H1 (cell line): ENCODE results near the gene PARP15. TPM values are rescaled to one million over a fixed set of nuclear protein-coding genes. Genes with fewer than 3 reads are reported as not detected.

ENCODE experiments used
- CHD1 ChIP-seq: IDR thresholded peaks from 2 replicates; pipeline ENCODE4 v1.6.1; 2012; ENCODE audit warnings: low read depth, low read length, improper control_type of control experiment
- EP300 ChIP-seq, 2 experiments: IDR thresholded peaks; 1 replicate in 1 of 2; 2 replicates in 1 of 2; pipeline ENCODE4 v1.6.1; 2011 to 2012; ENCODE audit warnings: low read depth in 2 of 2, low read length in 2 of 2, mild to moderate bottlenecking in 2 of 2, borderline replicate concordance in 1 of 2, inconsistent platforms in 1 of 2, moderate library complexity in 1 of 2
- EZH2 ChIP-seq: fragments of 200-600 bp; sonication (generic); IDR thresholded peaks from 2 replicates; pipeline ENCODE4 v1.7.1; 2012; ENCODE audit warnings: low read depth, mild to moderate bottlenecking, moderate library complexity, low read length, inconsistent platforms; ENCODE audit not compliant: severe bottlenecking
- FOSL1 ChIP-seq: IDR thresholded peaks from 2 replicates; pipeline ENCODE4 v1.6.1; 2011; ENCODE audit warnings: mild to moderate bottlenecking, low read depth, low read length, moderate library complexity; ENCODE audit not compliant: insufficient read depth
- HDAC2 ChIP-seq, 2 experiments: fragments of 300-600 bp in 1 of 2; sonication (generic) in 1 of 2; IDR thresholded peaks; 2 replicates each; pipeline ENCODE4 v1.6.1; 2011 to 2012; ENCODE audit warnings: low read depth in 2 of 2, low read length in 2 of 2, mild to moderate bottlenecking in 2 of 2, moderate library complexity in 2 of 2, borderline replicate concordance in 1 of 2, inconsistent platforms in 1 of 2
- KDM1A ChIP-seq: fragments of 200-600, 300-600 bp; sonication (generic); IDR thresholded peaks from 2 replicates; pipeline ENCODE4 v1.7.1; 2016; ENCODE audit warnings: mild to moderate bottlenecking, low read length, borderline replicate concordance
- SP4 ChIP-seq: IDR thresholded peaks from 2 replicates; pipeline ENCODE4 v1.6.1; 2012; ENCODE audit warnings: low read length, inconsistent platforms
- ZNF274 ChIP-seq: IDR thresholded peaks from 2 replicates; pipeline ENCODE4 v1.7.0; 2012; ENCODE audit warnings: low read length, borderline replicate concordance; ENCODE audit errors: extremely low read depth
- polyA plus RNA-seq, 7 experiments: library from polyadenylated mRNA; depleted of rRNA in 3 of 7; stranded (reverse) in 5 of 7; unstranded in 2 of 7; fragments of >200 nt in 5 of 7; fragments of 200-250 nt in 2 of 7; gene quantifications; 1 replicate in 5 of 7; 2 replicates in 1 of 7; 4 replicates in 1 of 7; pipeline versions ENCODE4 v1.2.1 to v1.2.3, GENCODE V29; 2011 to 2013; ENCODE audit warnings: missing spikeins in 2 of 7, mixed read lengths in 2 of 7
- total RNA-seq: library from RNA; stranded (reverse); fragmentation: NEBNext Ultra II Directional; extraction: Animal tissue kit (Norgen Biotek cat#: 25700); gene quantifications from 2 replicates; pipeline ENCODE4 v1.2.1, GENCODE V29; 2021
- TF ChIP-seq, protein P1 (sequence below): fragments of 300-600 bp; sonication (generic); IDR thresholded peaks from 2 replicates; pipeline ENCODE4 v1.7.1; 2012; ENCODE audit warnings: low read length, moderate library complexity, mild to moderate bottlenecking, inconsistent platforms; ENCODE audit not compliant: insufficient replicate concordance
- TF ChIP-seq, protein P2 (sequence below): IDR thresholded peaks from 2 replicates; pipeline ENCODE4 v1.6.1; 2012; ENCODE audit warnings: inconsistent platforms

Gene PARP15
- total and polyA plus RNA-seq, 2 of the 8 experiments (the other 6 are each of a cell fraction or from before 2014, with no cell fraction given): 0.37 to 0.45 TPM

DNA sequence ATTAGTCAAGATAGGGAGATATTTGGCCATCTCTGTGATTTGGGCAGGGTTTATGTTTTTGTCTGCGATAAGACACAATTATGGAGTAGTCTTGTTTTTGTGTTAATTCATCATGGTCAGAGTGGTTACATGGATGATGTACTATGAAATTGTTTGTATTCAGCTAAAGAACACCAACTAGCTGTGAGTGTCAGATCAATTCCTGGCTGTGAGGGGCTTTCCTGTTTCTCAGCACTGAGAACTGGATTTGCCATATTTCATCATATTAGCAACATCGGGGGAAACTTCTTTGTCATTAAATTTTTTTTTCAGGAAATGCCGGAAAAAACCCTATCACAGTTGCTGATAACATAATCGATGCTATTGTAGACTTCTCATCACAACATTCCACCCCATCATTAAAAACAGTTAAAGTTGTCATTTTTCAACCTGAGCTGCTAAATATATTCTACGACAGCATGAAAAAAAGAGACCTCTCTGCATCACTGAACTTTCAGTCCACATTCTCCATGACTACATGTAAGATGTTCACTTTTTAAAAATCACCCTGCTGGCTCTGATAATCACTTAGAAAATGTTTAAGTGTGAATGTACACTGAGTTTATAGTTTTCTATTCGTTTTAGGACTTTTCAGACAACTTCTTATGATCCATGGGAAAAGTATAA is 49.2 kb downstream of the PARP15 start (continued):
- TF ChIP-seq, protein P1, sequence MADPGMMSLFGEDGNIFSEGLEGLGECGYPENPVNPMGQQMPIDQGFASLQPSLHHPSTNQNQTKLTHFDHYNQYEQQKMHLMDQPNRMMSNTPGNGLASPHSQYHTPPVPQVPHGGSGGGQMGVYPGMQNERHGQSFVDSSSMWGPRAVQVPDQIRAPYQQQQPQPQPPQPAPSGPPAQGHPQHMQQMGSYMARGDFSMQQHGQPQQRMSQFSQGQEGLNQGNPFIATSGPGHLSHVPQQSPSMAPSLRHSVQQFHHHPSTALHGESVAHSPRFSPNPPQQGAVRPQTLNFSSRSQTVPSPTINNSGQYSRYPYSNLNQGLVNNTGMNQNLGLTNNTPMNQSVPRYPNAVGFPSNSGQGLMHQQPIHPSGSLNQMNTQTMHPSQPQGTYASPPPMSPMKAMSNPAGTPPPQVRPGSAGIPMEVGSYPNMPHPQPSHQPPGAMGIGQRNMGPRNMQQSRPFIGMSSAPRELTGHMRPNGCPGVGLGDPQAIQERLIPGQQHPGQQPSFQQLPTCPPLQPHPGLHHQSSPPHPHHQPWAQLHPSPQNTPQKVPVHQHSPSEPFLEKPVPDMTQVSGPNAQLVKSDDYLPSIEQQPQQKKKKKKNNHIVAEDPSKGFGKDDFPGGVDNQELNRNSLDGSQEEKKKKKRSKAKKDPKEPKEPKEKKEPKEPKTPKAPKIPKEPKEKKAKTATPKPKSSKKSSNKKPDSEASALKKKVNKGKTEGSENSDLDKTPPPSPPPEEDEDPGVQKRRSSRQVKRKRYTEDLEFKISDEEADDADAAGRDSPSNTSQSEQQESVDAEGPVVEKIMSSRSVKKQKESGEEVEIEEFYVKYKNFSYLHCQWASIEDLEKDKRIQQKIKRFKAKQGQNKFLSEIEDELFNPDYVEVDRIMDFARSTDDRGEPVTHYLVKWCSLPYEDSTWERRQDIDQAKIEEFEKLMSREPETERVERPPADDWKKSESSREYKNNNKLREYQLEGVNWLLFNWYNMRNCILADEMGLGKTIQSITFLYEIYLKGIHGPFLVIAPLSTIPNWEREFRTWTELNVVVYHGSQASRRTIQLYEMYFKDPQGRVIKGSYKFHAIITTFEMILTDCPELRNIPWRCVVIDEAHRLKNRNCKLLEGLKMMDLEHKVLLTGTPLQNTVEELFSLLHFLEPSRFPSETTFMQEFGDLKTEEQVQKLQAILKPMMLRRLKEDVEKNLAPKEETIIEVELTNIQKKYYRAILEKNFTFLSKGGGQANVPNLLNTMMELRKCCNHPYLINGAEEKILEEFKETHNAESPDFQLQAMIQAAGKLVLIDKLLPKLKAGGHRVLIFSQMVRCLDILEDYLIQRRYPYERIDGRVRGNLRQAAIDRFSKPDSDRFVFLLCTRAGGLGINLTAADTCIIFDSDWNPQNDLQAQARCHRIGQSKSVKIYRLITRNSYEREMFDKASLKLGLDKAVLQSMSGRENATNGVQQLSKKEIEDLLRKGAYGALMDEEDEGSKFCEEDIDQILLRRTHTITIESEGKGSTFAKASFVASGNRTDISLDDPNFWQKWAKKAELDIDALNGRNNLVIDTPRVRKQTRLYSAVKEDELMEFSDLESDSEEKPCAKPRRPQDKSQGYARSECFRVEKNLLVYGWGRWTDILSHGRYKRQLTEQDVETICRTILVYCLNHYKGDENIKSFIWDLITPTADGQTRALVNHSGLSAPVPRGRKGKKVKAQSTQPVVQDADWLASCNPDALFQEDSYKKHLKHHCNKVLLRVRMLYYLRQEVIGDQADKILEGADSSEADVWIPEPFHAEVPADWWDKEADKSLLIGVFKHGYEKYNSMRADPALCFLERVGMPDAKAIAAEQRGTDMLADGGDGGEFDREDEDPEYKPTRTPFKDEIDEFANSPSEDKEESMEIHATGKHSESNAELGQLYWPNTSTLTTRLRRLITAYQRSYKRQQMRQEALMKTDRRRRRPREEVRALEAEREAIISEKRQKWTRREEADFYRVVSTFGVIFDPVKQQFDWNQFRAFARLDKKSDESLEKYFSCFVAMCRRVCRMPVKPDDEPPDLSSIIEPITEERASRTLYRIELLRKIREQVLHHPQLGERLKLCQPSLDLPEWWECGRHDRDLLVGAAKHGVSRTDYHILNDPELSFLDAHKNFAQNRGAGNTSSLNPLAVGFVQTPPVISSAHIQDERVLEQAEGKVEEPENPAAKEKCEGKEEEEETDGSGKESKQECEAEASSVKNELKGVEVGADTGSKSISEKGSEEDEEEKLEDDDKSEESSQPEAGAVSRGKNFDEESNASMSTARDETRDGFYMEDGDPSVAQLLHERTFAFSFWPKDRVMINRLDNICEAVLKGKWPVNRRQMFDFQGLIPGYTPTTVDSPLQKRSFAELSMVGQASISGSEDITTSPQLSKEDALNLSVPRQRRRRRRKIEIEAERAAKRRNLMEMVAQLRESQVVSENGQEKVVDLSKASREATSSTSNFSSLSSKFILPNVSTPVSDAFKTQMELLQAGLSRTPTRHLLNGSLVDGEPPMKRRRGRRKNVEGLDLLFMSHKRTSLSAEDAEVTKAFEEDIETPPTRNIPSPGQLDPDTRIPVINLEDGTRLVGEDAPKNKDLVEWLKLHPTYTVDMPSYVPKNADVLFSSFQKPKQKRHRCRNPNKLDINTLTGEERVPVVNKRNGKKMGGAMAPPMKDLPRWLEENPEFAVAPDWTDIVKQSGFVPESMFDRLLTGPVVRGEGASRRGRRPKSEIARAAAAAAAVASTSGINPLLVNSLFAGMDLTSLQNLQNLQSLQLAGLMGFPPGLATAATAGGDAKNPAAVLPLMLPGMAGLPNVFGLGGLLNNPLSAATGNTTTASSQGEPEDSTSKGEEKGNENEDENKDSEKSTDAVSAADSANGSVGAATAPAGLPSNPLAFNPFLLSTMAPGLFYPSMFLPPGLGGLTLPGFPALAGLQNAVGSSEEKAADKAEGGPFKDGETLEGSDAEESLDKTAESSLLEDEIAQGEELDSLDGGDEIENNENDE: no peak
- TF ChIP-seq SP4: no peak
- no peak for TF ChIP-seq HDAC2 (IDR thresholded peaks at IDR 0.05; ENCODE audit: borderline replicate concordance in 1 of 2, low read depth in 2 of 2, low read length in 2 of 2)
- no peak for TF ChIP-seq CHD1
- no peak for TF ChIP-seq EZH2
- no peak for TF ChIP-seq KDM1A
- TF ChIP-seq, protein P2, sequence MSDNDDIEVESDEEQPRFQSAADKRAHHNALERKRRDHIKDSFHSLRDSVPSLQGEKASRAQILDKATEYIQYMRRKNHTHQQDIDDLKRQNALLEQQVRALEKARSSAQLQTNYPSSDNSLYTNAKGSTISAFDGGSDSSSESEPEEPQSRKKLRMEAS: no peak
- TF ChIP-seq EP300 (IDR thresholded peaks at IDR 0.05; ENCODE audit: borderline replicate concordance in 1 of 2, low read depth in 2 of 2, low read length in 2 of 2): no peak
- no peak for TF ChIP-seq FOSL1
- no peak for TF ChIP-seq ZNF274
- TF ChIP-seq, all 59 proteins: peak for 0
